Choroid plexus epithelial cell (primary cell): Measurements from ENCODE around the gene USF3.
A peak's percentile ranks its signal among the peaks of the same experiment; 100 is the strongest.

Experiments
- DNase-seq: peaks from one replicate; pipeline ENCODE4 v3.0.0-alpha.2; 2010; ENCODE audit warnings: low read depth
- H3K4me3 ChIP-seq: 2 replicates; pipeline ENCODE4 v1.5.1; 2011; ENCODE audit warnings: low read depth, mild to moderate bottlenecking, control low read depth, low read length, moderate library complexity
- CTCF ChIP-seq: conservative IDR thresholded peaks from 2 replicates; pipeline ENCODE4 v1.5.1; 2011; ENCODE audit warnings: low read depth, mild to moderate bottlenecking, control low read depth, inconsistent platforms, low read length, moderate library complexity

The USF3 gene

DNA sequence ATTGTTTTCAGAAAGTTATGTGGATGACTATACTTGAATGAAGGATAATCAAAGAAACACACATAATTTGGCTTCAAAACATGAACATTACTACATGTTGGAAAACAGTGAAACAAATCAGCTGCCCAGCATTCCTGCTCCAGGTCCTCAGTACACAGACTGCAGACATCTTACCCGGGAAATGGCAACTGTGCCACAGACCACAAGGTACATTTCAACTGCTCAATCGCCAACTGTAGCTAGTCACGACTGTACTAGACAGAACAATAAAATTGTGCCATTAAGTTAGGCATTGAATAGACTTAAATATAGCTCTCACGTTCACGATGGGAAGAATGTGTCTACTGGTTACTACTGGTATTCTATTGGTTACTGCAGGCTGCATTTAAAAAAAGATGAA is 44.6 kb upstream of the USF3 start:
- TF ChIP-seq CTCF = no peak
- DNase-seq = no peak
- H3K4me3 ChIP-seq = no peak overlapping the region

DNA sequence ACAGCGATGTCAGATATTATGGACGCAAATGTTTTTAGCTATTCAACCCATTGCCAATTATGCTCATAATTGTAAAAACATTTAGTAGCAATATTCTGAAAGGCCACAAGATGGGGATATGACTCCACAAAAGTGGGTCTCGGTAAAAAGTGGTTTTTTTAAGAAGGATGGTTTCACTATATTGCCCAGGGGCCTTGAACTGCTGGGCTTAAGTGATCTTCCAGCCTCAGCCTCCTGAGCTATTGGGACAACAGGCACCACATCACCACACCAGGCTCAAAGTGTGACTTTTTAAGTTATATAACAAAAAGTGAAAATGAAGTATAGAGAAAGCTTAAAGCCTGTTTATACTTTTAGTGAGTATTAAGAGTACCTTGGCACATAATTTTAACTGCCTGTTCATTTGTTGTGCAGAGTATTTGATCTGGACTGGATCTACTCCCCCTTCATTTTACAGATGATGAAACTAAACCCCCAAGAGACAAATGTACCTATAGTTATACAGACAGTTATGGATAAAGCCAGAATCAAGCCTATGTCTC is 40.2 kb upstream of the USF3 start:
- TF ChIP-seq CTCF = peak; percentile 64
- H3K4me3 ChIP-seq = no peak overlapping the region
- DNase-seq = peak; percentile 82

GRCh38 chr3:113731694-113732093 is 35.3 kb upstream of the USF3 start:
- no peak overlapping the region for H3K4me3 ChIP-seq
- no peak for DNase-seq
- TF ChIP-seq CTCF = no peak

GRCh38 chr3:113730550-113730949 is 34.1 kb upstream of the USF3 start:
- no peak overlapping the region for H3K4me3 ChIP-seq
- no peak for DNase-seq
- no peak for TF ChIP-seq CTCF

DNA sequence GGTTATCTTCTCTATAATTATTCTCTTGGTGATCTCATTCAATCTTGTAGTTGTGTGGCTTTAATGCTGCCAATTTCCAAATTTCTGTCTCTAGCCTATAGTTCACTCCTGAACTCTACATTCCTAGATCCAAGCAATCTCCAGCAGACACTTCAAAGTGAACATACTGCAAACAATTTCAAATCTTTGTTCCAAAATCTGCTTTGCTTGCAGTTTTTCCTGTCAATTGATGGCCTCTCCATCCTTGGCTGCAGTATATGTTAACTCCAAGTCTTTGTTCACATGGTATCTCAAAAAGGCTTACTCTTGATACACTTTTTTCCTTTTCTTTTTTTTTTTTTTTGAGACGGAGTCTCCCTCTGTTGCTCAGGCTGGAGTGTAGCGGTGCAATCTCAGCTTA is 32.2 kb upstream of the USF3 start:
- no peak for TF ChIP-seq CTCF
- H3K4me3 ChIP-seq = no peak overlapping the region
- no peak for DNase-seq

- no peak for TF ChIP-seq CTCF
- DNase-seq = no peak
- no peak overlapping the region for H3K4me3 ChIP-seq
These were observed 25.2 kb upstream of the USF3 start for GRCh38 chr3:113721636-113722035.

DNA sequence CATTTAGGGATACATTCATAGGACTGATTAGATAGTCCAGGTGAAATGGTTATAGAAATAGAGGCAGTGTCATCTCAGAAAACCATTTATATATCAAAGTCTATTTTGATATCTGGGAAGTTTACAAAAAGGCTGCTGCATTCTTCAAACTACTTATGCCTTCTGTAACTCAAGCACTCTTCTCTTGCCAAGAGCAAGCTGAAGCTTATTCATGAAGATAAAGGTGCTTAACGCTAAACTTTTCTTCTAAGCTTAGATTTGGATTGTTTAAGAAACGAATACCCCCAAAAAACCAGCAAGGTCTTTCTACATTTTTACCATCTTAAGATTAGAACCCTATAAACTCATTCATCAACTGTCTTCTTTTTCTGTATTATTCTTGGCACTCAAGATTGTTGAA is 23.3 kb upstream of the USF3 start:
- TF ChIP-seq CTCF = no peak
- H3K4me3 ChIP-seq = no peak overlapping the region
- no peak for DNase-seq
